Glomerular endothelial cell (primary cell): ENCODE data around the gene ICAM3. TPM values are rescaled to one million over a fixed set of nuclear protein-coding genes. Genes with fewer than 3 reads are reported as not detected.

Experiments
- DNase-seq: peaks from one replicate; pipeline ENCODE4 v3.0.0-alpha.2; 2011; ENCODE audit warnings: low read depth, low spot score; ENCODE audit errors: extremely low read depth
- total RNA-seq: library from RNA; depleted of rRNA; stranded (reverse); fragments of >200 nt; gene quantifications from 2 replicates; pipeline ENCODE4 v1.2.3, GENCODE V29; 2015

The ICAM3 gene
- total RNA-seq, 1 donor from 2014 or later: 9.3 TPM

DNA sequence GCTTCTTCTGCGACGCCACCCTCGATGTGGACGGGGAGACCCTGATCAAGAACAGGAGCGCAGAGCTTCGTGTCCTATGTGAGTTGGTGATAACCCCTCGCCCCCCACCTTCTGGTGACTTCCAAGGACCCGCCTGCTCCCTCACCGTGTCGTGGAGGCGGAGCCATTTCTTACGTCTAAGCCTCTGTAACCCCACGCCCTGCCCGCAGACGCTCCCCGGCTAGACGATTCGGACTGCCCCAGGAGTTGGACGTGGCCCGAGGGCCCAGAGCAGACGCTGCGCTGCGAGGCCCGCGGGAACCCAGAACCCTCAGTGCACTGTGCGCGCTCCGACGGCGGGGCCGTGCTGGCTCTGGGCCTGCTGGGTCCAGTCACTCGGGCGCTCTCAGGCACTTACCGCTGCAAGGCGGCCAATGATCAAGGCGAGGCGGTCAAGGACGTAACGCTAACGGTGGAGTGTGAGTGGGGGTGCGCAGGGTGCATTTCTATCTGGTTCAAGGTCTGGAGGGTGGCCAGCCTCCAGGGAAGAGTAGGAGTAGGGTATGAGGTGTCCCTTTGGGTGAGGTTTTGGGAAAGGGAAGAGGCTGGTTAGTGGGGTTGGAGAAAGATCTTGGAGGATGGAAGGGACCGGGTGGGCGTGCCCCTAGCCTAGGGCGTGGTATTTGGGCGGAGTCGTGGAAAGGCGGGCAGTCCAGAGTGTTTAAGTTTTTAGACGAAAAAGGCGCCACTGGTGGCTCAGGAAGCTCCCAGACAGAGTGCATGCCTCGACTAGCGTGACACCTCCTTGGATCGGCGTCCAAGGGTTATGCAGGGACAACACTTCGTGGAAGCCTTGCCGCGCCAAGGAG is 46.4 kb downstream of the ICAM3 start:
- DNase-seq: no peak

DNA sequence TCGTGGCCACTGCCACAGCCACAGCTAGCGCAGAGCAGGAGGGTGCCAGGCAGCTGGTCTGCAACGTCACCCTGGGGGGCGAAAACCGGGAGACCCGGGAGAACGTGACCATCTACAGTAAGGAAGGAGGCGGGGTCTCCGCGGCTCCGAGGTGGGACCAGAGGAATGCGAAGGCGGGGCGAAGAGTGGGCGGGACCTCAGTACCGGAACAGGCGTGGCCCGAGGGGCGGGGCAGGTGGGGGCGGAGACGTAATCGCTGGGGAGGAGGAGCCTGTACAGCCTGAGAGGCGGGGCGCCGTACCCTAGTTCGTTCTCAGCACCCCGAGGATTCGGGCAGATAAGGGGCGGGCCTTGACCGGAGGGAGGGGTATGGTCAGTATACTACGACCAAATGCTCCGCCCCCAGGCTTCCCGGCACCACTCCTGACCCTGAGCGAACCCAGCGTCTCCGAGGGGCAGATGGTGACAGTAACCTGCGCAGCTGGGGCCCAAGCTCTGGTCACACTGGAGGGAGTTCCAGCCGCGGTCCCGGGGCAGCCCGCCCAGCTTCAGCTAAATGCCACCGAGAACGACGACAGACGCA is 47.1 kb downstream of the ICAM3 start:
- DNase-seq: no peak

DNA sequence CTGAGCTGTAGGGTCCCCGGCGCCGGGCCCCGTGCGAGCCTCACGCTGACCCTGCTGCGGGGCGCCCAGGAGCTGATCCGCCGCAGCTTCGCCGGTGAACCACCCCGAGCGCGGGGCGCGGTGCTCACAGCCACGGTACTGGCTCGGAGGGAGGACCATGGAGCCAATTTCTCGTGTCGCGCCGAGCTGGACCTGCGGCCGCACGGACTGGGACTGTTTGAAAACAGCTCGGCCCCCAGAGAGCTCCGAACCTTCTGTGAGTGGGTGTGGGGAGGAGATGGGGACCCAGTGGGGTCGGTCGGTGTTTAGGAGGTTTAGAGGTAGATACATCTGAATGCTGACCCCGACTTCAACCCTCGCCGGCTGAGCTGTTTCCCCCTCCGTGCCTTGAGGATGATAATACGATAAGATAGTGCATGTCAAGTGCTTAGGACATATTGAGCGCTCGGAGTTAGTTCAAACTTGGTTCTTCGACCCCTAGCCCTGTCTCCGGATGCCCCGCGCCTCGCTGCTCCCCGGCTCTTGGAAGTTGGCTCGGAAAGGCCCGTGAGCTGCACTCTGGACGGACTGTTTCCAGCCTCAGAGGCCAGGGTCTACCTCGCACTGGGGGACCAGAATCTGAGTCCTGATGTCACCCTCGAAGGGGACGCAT is 47.7 kb downstream of the ICAM3 start:
- DNase-seq: no peak

DNA sequence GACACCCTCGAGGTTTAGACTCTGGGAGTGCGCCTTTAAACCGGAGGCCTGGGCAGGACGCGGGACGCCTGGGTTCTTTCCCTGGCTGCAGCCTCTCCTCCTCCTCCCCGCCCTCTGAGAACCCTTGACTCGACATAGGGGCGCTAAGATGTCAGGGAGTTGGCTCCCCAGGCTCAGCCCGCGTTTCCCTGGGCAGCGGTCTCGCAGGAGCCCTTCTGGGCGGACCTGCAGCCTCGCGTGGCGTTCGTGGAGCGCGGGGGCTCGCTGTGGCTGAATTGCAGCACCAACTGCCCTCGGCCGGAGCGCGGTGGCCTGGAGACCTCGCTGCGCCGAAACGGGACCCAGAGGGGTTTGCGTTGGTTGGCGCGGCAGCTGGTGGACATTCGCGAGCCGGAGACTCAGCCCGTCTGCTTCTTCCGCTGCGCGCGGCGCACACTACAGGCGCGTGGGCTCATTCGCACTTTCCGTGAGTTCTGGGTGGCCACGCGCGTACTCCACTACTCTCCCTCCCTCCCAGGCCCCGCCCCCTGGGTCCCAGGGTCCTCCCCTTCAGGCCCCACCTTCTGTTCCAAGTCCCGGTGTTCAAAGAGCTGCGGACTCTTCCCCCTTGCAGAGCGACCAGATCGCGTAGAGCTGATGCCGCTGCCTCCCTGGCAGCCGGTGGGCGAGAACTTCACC is 48.4 kb downstream of the ICAM3 start:
- DNase-seq: no peak

DNA sequence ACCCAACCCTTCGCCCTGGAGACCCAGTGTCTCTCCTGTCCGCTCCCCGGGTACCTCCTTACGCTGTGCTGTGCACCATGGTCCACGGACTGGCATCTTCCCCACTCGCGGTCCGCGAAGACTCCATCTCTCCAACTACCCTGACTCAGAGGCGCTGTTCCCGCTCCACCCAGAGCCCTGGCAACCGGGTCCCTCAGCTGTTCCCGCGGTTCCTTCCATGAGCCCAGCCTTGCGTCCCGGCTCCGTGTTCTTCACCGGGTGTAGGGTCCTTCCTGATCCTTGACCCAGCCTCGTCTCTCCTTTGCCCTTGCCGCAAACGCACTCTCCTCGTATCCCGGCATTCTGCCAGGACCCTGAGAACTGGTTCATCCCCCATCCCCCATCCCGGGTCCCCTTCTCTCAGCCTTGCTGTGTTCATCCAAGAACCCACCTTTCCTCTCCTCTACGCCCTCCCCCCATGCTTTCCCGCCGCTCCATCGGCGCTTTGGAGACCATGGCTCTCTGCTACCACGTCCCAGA is 49.0 kb downstream of the ICAM3 start:
- no peak for DNase-seq

DNA sequence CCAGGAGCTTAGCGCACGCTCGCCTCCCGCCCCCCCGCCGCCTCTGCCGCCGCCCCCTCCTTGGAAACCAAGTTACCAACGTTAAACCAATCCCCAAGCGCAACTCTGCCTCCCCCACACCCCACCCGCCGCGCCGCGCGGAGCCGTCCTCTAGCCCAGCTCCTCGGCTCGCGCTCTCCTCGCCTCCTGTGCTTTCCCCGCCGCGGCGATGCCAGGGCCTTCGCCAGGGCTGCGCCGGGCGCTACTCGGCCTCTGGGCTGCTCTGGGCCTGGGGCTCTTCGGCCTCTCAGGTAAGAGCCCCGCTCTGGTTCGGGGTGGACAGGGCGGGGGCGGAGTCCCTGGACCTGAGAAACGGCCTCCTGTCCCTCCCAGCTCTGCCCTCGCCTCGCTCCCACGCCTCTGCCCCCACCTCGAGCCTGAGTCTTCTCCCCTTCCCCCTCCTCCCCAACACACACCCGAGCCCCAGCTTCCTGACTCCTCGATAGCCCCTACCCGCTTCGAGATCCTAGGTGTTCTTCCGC is 49.5 kb downstream of the ICAM3 start, which contains the start of gene ICAM5:
TSS of gene ICAM5 (plus strand) at position 117 of the 521 bp plus-strand sequence. CDS start at position 209, 92 bp downstream.
- no peak for DNase-seq

DNA sequence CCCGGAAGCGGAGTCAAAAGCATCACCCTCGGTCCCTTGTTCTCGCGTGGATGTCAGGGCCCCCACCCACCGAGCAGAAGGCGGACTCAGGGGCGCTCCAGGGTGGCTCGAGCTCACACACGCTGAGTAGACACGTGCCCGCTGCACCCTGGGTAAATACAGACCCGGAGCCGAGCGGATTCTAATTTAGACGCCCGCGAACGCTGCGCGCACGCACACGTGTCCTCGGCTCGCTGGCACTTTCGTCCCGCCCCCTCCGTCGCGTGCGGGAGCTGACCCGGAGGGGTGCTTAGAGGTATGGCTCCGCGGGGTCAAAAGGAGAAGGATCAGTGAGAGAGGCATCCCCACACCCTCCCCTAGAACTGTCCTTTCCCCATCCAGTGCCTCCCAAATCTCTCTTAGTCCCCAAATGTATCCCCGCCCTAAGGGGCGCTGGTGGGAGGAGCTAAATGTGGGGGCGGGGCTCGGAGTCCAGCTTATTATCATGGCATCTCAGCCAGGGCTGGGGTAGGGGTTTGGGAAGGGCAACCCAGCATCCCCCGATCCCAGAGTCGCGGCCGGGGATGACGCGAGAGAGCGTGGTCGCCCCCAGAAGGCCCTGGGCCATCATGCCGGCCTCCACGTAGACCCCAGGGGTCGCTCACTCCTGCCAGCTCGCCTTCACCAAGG is 50.1 kb downstream of the ICAM3 start:
- DNase-seq: no peak

DNA sequence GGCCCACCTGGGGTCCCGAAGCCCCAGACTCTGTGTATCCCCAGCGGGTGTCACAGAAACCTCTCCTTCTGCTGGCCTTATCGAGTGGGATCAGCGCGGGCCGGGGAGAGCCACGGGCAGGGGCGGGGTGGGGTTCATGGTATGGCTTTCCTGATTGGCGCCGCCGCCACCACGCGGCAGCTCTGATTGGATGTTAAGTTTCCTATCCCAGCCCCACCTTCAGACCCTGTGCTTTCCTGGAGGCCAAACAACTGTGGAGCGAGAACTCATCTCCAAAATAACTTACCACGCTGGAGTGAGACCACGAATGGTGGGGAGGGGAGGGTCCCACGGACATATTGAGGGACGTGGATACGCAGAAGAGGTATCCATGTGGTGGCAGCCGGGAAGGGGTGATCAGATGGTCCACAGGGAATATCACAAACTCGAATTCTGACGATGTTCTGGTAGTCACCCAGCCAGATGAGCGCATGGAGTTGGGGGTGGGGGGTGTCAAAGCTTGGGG is 50.7 kb downstream of the ICAM3 start:
- no peak for DNase-seq

DNA sequence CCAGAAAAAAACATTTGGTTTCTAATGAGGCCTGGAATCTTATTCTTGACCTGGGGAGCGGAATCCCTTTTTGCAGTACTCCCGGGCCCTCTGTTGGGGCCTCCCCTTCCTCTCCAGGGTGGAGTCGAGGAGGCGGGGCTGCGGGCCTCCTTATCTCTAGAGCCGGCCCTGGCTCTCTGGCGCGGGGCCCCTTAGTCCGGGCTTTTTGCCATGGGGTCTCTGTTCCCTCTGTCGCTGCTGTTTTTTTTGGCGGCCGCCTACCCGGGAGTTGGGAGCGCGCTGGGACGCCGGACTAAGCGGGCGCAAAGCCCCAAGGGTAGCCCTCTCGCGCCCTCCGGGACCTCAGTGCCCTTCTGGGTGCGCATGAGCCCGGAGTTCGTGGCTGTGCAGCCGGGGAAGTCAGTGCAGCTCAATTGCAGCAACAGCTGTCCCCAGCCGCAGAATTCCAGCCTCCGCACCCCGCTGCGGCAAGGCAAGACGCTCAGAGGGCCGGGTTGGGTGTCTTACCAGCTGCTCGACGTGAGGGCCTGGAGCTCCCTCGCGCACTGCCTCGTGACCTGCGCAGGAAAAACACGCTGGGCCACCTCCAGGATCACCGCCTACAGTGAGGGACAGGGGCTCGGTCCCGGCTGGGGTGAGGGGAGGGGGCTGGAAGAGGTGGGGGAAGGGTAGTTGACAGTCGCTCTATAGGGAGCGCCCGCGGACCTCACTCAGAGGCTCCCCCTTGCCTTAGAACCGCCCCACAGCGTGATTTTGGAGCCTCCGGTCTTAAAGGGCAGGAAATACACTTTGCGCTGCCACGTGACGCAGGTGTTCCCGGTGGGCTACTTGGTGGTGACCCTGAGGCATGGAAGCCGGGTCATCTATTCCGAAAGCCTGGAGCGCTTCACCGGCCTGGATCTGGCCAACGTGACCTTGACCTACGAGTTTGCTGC is 52.4 kb downstream of the ICAM3 start, which contains the start of gene ICAM4:
TSS of gene ICAM4 (plus strand) at position 153 of the 935 bp plus-strand sequence. CDS start at position 211, 58 bp downstream.
- no peak for DNase-seq

DNA sequence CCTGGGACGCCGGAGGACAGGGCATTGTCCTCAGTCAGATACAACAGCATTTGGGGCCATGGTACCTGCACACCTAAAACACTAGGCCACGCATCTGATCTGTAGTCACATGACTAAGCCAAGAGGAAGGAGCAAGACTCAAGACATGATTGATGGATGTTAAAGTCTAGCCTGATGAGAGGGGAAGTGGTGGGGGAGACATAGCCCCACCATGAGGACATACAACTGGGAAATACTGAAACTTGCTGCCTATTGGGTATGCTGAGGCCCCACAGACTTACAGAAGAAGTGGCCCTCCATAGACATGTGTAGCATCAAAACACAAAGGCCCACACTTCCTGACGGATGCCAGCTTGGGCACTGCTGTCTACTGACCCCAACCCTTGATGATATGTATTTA is 54.0 kb downstream of the ICAM3 start:
- DNase-seq: no peak

DNA sequence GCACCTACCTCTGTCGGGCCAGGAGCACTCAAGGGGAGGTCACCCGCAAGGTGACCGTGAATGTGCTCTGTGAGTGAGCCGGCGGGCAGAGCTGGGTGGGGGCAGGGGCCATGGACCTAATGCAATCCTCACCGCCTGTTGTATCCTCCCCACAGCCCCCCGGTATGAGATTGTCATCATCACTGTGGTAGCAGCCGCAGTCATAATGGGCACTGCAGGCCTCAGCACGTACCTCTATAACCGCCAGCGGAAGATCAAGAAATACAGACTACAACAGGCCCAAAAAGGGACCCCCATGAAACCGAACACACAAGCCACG is 54.5 kb downstream of the ICAM3 start:
- no peak for DNase-seq

DNA sequence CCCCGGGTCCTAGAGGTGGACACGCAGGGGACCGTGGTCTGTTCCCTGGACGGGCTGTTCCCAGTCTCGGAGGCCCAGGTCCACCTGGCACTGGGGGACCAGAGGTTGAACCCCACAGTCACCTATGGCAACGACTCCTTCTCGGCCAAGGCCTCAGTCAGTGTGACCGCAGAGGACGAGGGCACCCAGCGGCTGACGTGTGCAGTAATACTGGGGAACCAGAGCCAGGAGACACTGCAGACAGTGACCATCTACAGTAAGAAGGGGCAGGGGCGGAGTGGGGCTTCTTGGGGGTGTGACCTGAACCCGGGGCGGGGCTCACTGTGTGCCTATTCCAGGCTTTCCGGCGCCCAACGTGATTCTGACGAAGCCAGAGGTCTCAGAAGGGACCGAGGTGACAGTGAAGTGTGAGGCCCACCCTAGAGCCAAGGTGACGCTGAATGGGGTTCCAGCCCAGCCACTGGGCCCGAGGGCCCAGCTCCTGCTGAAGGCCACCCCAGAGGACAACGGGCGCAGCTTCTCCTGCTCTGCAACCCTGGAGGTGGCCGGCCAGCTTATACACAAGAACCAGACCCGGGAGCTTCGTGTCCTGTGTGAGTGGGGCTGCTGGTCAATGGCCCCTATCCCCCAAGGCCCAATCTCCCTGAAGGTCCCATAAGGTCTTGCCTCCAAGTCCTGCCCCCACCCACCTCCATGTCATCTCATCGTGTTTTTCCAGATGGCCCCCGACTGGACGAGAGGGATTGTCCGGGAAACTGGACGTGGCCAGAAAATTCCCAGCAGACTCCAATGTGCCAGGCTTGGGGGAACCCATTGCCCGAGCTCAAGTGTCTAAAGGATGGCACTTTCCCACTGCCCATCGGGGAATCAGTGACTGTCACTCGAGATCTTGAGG is 55.1 kb downstream of the ICAM3 start:
- no peak for DNase-seq

Other genes with a start within 250 kb of the ICAM3 start
- gene ANGPTL6, start 236.9 kb downstream of the ICAM3 start, total RNA-seq: 0.29 and 1.4 TPM in 2 replicates
- gene PPAN, start 233.3 kb downstream of the ICAM3 start, total RNA-seq: 31.2 and 39.6 TPM in 2 replicates
- 4.1 and 11.1 TPM in 2 replicates for gene P2RY11, start 227.9 kb downstream of the ICAM3 start, total RNA-seq
- gene EIF3G, start 219.7 kb downstream of the ICAM3 start, total RNA-seq: 235 and 275 TPM in 2 replicates
- 40.0 and 83.9 TPM in 2 replicates for gene DNMT1, start 144.7 kb downstream of the ICAM3 start, total RNA-seq
- 1.8 and 3.4 TPM in 2 replicates for gene S1PR2, start 108.3 kb downstream of the ICAM3 start, total RNA-seq
- gene MRPL4, start 87.4 kb downstream of the ICAM3 start, total RNA-seq: 68.0 and 68.1 TPM in 2 replicates
- gene ICAM1, start 68.5 kb downstream of the ICAM3 start, total RNA-seq: 139 and 564 TPM in 2 replicates
- 1.8 TPM in 1 of 2 replicates, not detected in the other for gene ICAM4, start 52.7 kb downstream of the ICAM3 start, total RNA-seq
- gene ICAM5, start 49.7 kb downstream of the ICAM3 start, total RNA-seq: 0.06 TPM in 1 of 2 replicates, not detected in the other
- gene ZGLP1, start 29.8 kb downstream of the ICAM3 start, total RNA-seq: 0.39 and 1.3 TPM in 2 replicates
- gene FDX2, start 23.6 kb downstream of the ICAM3 start, total RNA-seq: 19.0 and 20.8 TPM in 2 replicates
- 37.4 and 68.2 TPM in 2 replicates for gene RAVER1, start 6.1 kb downstream of the ICAM3 start, total RNA-seq
- 83.1 and 178 TPM in 2 replicates for gene TYK2, start 40.9 kb upstream of the ICAM3 start, total RNA-seq
- 276 and 332 TPM in 2 replicates for gene CDC37, start 63.9 kb upstream of the ICAM3 start, total RNA-seq
- 4.8 and 5.3 TPM in 2 replicates for gene PDE4A, start 80.9 kb upstream of the ICAM3 start, total RNA-seq
- 69.9 and 70.4 TPM in 2 replicates for gene KEAP1, start 163.7 kb upstream of the ICAM3 start, total RNA-seq
- gene S1PR5, start 177.8 kb upstream of the ICAM3 start, total RNA-seq: 0.88 TPM in 1 of 2 replicates, not detected in the other
- gene ATG4D, start 204.3 kb upstream of the ICAM3 start, total RNA-seq: 18.9 and 28.4 TPM in 2 replicates
- 7.7 and 16.2 TPM in 2 replicates for gene KRI1, start 226.4 kb upstream of the ICAM3 start, total RNA-seq
- gene CDKN2D, start 229.4 kb upstream of the ICAM3 start, total RNA-seq: 1.6 and 4.8 TPM in 2 replicates
- gene AP1M2, start 247.7 kb upstream of the ICAM3 start, total RNA-seq: 1.4 and 3.0 TPM in 2 replicates